HepG2 (cell line): ENCODE results near the gene SLC7A8. TPM values are rescaled to one million over a fixed set of nuclear protein-coding genes. Genes with fewer than 3 reads are reported as not detected.

Experiments
- ELF3 ChIP-seq: IDR thresholded peaks from 2 replicates; pipeline ENCODE4 v1.6.1; 2016; ENCODE audit warnings: missing genetic modification reagents, missing compliant biosample characterization
- HMG20A ChIP-seq: IDR thresholded peaks from 2 replicates; pipeline ENCODE4 v1.6.1; 2016; ENCODE audit warnings: borderline replicate concordance
- JUN ChIP-seq: sonication (generic); formaldehyde crosslinking; IDR thresholded peaks from 2 replicates; pipeline ENCODE4 v1.4.0; 2020; ENCODE audit warnings: mild to moderate bottlenecking, missing genetic modification reagents
- MBD4 ChIP-seq: IDR thresholded peaks from 2 replicates; pipeline ENCODE4 v1.6.1; 2012; ENCODE audit warnings: low read length, inconsistent platforms, borderline replicate concordance
- MYPOP ChIP-seq: sonication (generic); formaldehyde crosslinking; IDR thresholded peaks from 2 replicates; pipeline ENCODE4 v1.8.1; 2023; ENCODE audit warnings: mild to moderate bottlenecking, moderate library complexity, missing genetic modification reagents
- NCOA1 ChIP-seq: sonication (generic); formaldehyde crosslinking; IDR thresholded peaks from 2 replicates; pipeline ENCODE4 v1.9.0; 2021; ENCODE audit warnings: missing genetic modification reagents
- NFKBIZ ChIP-seq: IDR thresholded peaks from 2 replicates; pipeline ENCODE4 v1.6.1; 2018; ENCODE audit warnings: missing genetic modification reagents, missing compliant biosample characterization
- NFRKB ChIP-seq: fragments of 450-650 bp; IDR thresholded peaks from 2 replicates; pipeline ENCODE4 v1.6.1; 2017
- PRDM4 ChIP-seq: sonication (generic); formaldehyde crosslinking; IDR thresholded peaks from 2 replicates; pipeline ENCODE4 v1.9.0; 2021; ENCODE audit warnings: missing genetic modification reagents, borderline replicate concordance
- RBAK ChIP-seq: sonication (generic); formaldehyde crosslinking; IDR thresholded peaks from 2 replicates; pipeline ENCODE4 v1.5.1; 2020; ENCODE audit warnings: mild to moderate bottlenecking, missing genetic modification reagents
- RBM22 ChIP-seq: fragments of 200-400 bp; formaldehyde crosslinking; optimal IDR thresholded peaks from 2 replicates; pipeline ENCODE3; 2017; ENCODE audit warnings: mild to moderate bottlenecking, low read length, moderate library complexity
- SKI ChIP-seq: fragments of 450-650 bp; IDR thresholded peaks from one replicate; pipeline ENCODE4 v1.6.1; 2018; ENCODE audit warnings: mild to moderate bottlenecking; ENCODE audit not compliant: partially characterized antibody
- SNRNP70 ChIP-seq: fragments of 200-400 bp; formaldehyde crosslinking; IDR thresholded peaks from 2 replicates; pipeline ENCODE4 v1.6.1; 2017; ENCODE audit warnings: mild to moderate bottlenecking, low read depth, low read length, moderate library complexity
- TARDBP ChIP-seq: sonication (generic); formaldehyde crosslinking; IDR thresholded peaks from 2 replicates; pipeline ENCODE4 v1.8.0; 2022; ENCODE audit warnings: mild to moderate bottlenecking, missing genetic modification reagents
- TFAP4 ChIP-seq: sonication (generic); IDR thresholded peaks from 2 replicates; pipeline ENCODE4 v1.6.1; 2016; ENCODE audit warnings: low read depth, borderline replicate concordance
- ZIK1 ChIP-seq: sonication (generic); formaldehyde crosslinking; IDR thresholded peaks from 2 replicates; pipeline ENCODE4 v1.5.0; 2020; ENCODE audit warnings: mild to moderate bottlenecking, low read depth, missing genetic modification reagents, borderline replicate concordance
- ZNF180 ChIP-seq: sonication (generic); formaldehyde crosslinking; IDR thresholded peaks from 2 replicates; pipeline ENCODE4 v1.4.0; 2020; ENCODE audit warnings: low read depth, missing genetic modification reagents, borderline replicate concordance
- ZNF546 ChIP-seq: sonication (generic); formaldehyde crosslinking; conservative IDR thresholded peaks from 2 replicates; pipeline ENCODE4 v1.8.1; 2023; ENCODE audit warnings: mild to moderate bottlenecking, missing genetic modification reagents
- ZNF562 ChIP-seq: sonication (generic); formaldehyde crosslinking; IDR thresholded peaks from 2 replicates; pipeline ENCODE4 v1.8.0; 2022; ENCODE audit warnings: missing genetic modification reagents, borderline replicate concordance
- ZNF770 ChIP-seq: sonication (generic); formaldehyde crosslinking; IDR thresholded peaks from 2 replicates; pipeline ENCODE4 v1.5.0; 2020; ENCODE audit warnings: mild to moderate bottlenecking, missing genetic modification reagents
- ZNF772 ChIP-seq: sonication (generic); formaldehyde crosslinking; IDR thresholded peaks from 2 replicates; pipeline ENCODE4 v1.5.0; 2020; ENCODE audit warnings: mild to moderate bottlenecking, missing genetic modification reagents
- ZNF816 ChIP-seq: sonication (generic); formaldehyde crosslinking; IDR thresholded peaks from 2 replicates; pipeline ENCODE4 v1.8.0; 2022; ENCODE audit warnings: missing genetic modification reagents, mild to moderate bottlenecking, borderline replicate concordance
- ZSCAN20 ChIP-seq: sonication (generic); formaldehyde crosslinking; IDR thresholded peaks from 2 replicates; pipeline ENCODE4 v1.4.0; 2020; ENCODE audit warnings: missing genetic modification reagents, mild to moderate bottlenecking, borderline replicate concordance
- ZSCAN25 ChIP-seq: sonication (generic); formaldehyde crosslinking; IDR thresholded peaks from 2 replicates; pipeline ENCODE4 v1.8.0; 2022; ENCODE audit warnings: mild to moderate bottlenecking, missing genetic modification reagents
- polyA plus RNA-seq, 8 experiments: library from polyadenylated mRNA; depleted of rRNA in 3 of 8; stranded (reverse) in 7 of 8; unstranded in 1 of 8; fragments of >200 nt; fragmentation: Illumina TruSeq in 4 of 8; extraction: Trizol in 4 of 8; gene quantifications; 2 replicates each; pipeline versions ENCODE4 v1.2.1 to v1.2.3, GENCODE V29; 2011 to 2016; ENCODE audit warnings: low read depth in 4 of 8, missing spikeins in 1 of 8, mixed read lengths in 1 of 8; ENCODE audit not compliant: insufficient read depth in 1 of 8
- total RNA-seq, 5 experiments: library from RNA; depleted of rRNA; stranded (reverse); fragments of >200 nt; fragmentation: Illumina TruSeq; extraction: Trizol; gene quantifications; 2 replicates each; pipeline ENCODE4 v1.2.3, GENCODE V29; 2016; ENCODE audit warnings: low read depth in 1 of 5

The SLC7A8 gene
- total and polyA plus RNA-seq, 2 of the 13 experiments (the other 11 are each of a cell fraction or from before 2014, with no cell fraction given): 0.25 TPM; not detected in 1

GRCh38 chr14:23095196-23096108, 88.0 kb downstream of the SLC7A8 start, which contains the start of gene C14orf119 (continued):
- TF ChIP-seq TFAP4 (peak; percentile 67; the same call in 1 of the 2 replicates), ELF3 (CRISPR knock-in tag) (no peak; the same call in 1 of the 2 replicates), NCOA1 (CRISPR knock-in tag) (no peak), ZIK1 (CRISPR knock-in tag) (peak; percentile 21; the same call in 1 of the 2 replicates), ZSCAN20 (CRISPR knock-in tag) (no peak; the same call in none of the 2 replicates), ZSCAN25 (CRISPR knock-in tag) (no peak; the same call in 1 of the 2 replicates), NFKBIZ (peak; percentile 58; the same call in 1 of the 2 replicates), MBD4 (no peak), TARDBP (CRISPR knock-in tag) (peak; percentile 53; the same call in 1 of the 2 replicates), ZNF546 (CRISPR knock-in tag) (no peak), ZNF180 (CRISPR knock-in tag) (no peak), PRDM4 (peak; percentile 39; the same call in 1 of the 2 replicates), SNRNP70 (no peak), ZNF816 (CRISPR knock-in tag) (no peak), MYPOP (CRISPR knock-in tag) (0 out of 2 replicates have a peak, but pooled peaks have one; percentile 5), RBAK (CRISPR knock-in tag) (no peak), ZNF770 (no peak), NFRKB (no peak), ZNF772 (CRISPR knock-in tag) (no peak; the same call in 1 of the 2 replicates), HMG20A (no peak), JUN (CRISPR knock-in tag) (peak; percentile 78; the same call in 1 of the 2 replicates), ZNF562 (CRISPR knock-in tag) (no peak), RBM22 (no peak), SKI (no peak)
